Measurements from ENCODE around the gene ZSCAN9. TPM values are rescaled to one million over a fixed set of nuclear protein-coding genes. Genes with fewer than 3 reads are reported as not detected.

The ZSCAN9 gene
- total and polyA plus RNA-seq, 2 of the 13 experiments (the other 11 are each of a cell fraction or from before 2014, with no cell fraction given), result 14.6 to 17.8 TPM

GRCh38 chr6:28281288-28282064 lies 56.4 kb downstream of the ZSCAN9 start, which contains the start of gene PGBD1 (continued):
- TF ChIP-seq ZBTB43 (CRISPR knock-in tag; conservative IDR thresholded peaks at IDR 0.05), result peak; percentile 51; the same call in 1 of the 2 replicates
- TF ChIP-seq KDM4B (CRISPR knock-in tag; IDR thresholded peaks at IDR 0.05), result peak; percentile 49; the same call in 1 of the 2 replicates
- TF ChIP-seq SRSF9 (IDR thresholded peaks at IDR 0.05; ENCODE audit: borderline replicate concordance, insufficient read depth, low read depth, low read length, poor library complexity, severe bottlenecking), result no peak
- no peak for TF ChIP-seq DBP (CRISPR knock-in tag; IDR thresholded peaks at IDR 0.05; ENCODE audit: not compliant biosample characterization)
- peak; percentile 95 for TF ChIP-seq POLR2G (IDR thresholded peaks at IDR 0.05; ENCODE audit: low read depth, low read length)
- no peak for TF ChIP-seq ZNF432 (CRISPR knock-in tag; IDR thresholded peaks at IDR 0.05; ENCODE audit: borderline replicate concordance)
- TF ChIP-seq AFF4 (CRISPR knock-in tag; IDR thresholded peaks at IDR 0.05), result no peak
- no peak for TF ChIP-seq NCOA2 (CRISPR knock-in tag; IDR thresholded peaks at IDR 0.05)
- TF ChIP-seq IRX3 (CRISPR knock-in tag; IDR thresholded peaks at IDR 0.05; ENCODE audit: borderline replicate concordance, low read depth), result no peak
- 0 out of 2 replicates have a peak, but pooled peaks have one; percentile 63 for TF ChIP-seq ZNF510 (CRISPR knock-in tag; IDR thresholded peaks at IDR 0.05; ENCODE audit: low read depth)
- no peak for TF ChIP-seq TP53 (CRISPR knock-in tag; conservative IDR thresholded peaks at IDR 0.05)
- TF ChIP-seq ARID4A (CRISPR knock-in tag; IDR thresholded peaks at IDR 0.05; ENCODE audit: borderline replicate concordance), result peak; percentile 92
- no peak for TF ChIP-seq GMEB2 (CRISPR knock-in tag; IDR thresholded peaks at IDR 0.05; ENCODE audit: low read depth)
- peak; percentile 78 for TF ChIP-seq ZNF547 (CRISPR knock-in tag; IDR thresholded peaks at IDR 0.05)
- TF ChIP-seq ZNF367 (CRISPR knock-in tag; IDR thresholded peaks at IDR 0.05; ENCODE audit: borderline replicate concordance), result no peak
- TF ChIP-seq TCF7L2 (IDR thresholded peaks at IDR 0.05; ENCODE audit: low read depth, low read length), result no peak
